Measurements from ENCODE around the gene SH3PXD2A.

Gene SH3PXD2A

DNA sequence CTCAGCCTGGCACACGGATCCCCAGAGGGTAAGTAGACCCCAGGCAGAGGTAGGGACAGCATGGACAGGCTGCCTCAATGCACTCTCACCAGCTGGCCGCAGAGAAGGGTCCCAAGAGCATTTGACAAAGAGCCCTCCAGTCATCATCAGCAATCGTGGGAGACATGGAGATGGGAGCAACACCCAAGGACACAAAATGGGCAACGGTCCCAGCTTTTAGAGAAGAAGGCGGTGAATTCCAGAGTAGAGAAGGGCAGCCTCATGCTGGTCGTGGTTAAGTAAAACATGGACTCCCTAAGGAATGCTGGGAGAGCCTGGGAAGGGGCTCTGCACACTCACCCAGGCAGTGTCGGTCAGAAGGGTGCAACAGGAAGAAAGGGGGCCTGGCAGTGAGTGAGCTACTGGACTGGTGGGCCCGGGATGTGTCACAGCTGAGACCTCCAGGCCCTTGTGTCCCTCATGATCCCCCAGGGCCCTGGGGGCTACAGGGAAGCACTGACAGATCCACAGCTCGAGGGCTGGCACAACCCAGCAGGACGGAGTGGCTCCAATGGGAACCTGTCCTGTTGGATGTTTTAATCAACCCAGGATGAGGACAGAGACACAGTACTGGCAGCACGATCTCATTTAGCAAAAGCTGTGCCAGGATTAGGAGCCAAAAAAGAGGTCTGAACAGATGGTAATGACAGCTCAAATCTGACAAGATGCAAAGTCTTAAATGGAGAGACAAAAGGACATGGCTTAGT, 214.8 kb downstream of the SH3PXD2A start:
- POLR2A ChIA-PET: interaction anchor here (0.6 kb wide), 1 partner anchor 444 kb away, joined by 3 read pairs; no protein-coding TSS in a partner anchor
- TF ChIP-seq, protein P1, sequence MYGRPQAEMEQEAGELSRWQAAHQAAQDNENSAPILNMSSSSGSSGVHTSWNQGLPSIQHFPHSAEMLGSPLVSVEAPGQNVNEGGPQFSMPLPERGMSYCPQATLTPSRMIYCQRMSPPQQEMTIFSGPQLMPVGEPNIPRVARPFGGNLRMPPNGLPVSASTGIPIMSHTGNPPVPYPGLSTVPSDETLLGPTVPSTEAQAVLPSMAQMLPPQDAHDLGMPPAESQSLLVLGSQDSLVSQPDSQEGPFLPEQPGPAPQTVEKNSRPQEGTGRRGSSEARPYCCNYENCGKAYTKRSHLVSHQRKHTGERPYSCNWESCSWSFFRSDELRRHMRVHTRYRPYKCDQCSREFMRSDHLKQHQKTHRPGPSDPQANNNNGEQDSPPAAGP (tag by site-specific recombination; IDR thresholded peaks at IDR 0.05): no peak
- no peak for TF ChIP-seq ZNF514 (tag by site-specific recombination; IDR thresholded peaks at IDR 0.05)
- no peak for TF ChIP-seq ZNF157 (tag by site-specific recombination; IDR thresholded peaks at IDR 0.05)
- TF ChIP-seq ZNF114 (tag by site-specific recombination; IDR thresholded peaks at IDR 0.05): no peak
- no peak for TF ChIP-seq RBAK (tag by site-specific recombination; IDR thresholded peaks at IDR 0.05)
- CTCF ChIA-PET: interaction anchor here (0.8 to 1.5 kb wide), 2 partner anchors 25 to 46 kb away, joined by 3 to 6 read pairs; no protein-coding TSS in a partner anchor
- Histone ChIP-seq H3K4me1 (ENCODE audit: control insufficient read depth, insufficient read depth, low read length) (no peaks in the 10 kb centered on the region; the same call in 1 of the 2 replicates), H3K4me3 (ENCODE audit: low read depth, low read length) (no peak overlapping the region), H3K27ac (ENCODE audit: extremely low read depth, low read depth, low read length) (no peak overlapping the region), H3K36me3 (ENCODE audit: control insufficient read depth in 2 of 2, insufficient read depth in 1 of 2, low read length in 2 of 2) (peaks cover 0 to 80% of the 10 kb centered on the region in 2 experiments; a peak in 1 of 3 replicates), H3K9me3 (ENCODE audit: control insufficient read depth, insufficient read depth, low read depth, low read length) (no peaks in the 10 kb centered on the region)

DNA sequence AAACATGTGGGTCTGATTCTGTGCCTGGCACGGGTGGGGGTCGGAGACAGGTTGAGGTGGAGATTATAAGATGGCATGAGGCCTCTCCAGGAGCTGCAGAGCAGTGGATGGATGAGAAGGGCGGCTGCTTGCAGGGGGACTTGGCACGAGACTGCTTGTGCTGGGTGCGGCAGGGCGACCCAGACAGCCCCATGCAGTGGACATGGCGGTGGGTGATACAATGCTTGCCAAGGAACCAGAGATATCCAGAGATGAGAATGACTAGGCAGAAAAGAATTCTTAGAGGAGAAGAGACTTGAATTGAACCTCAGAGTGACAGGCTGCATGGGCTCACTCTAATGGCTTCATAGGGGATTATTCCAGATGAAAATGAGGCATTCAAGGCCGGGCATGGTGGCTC, 216.4 kb downstream of the SH3PXD2A start:
- H3K4me1 ChIP-seq (ENCODE audit: control insufficient read depth, insufficient read depth, low read length): no peaks in the 10 kb centered on the region; the same call in 1 of the 2 replicates
- H3K27ac ChIP-seq (ENCODE audit: extremely low read depth, low read depth, low read length): no peak overlapping the region
- ChIA-PET CTCF (no interaction called here), POLR2A (no interaction called here)
- TF ChIP-seq ZNF248 (tag by site-specific recombination; IDR thresholded peaks at IDR 0.05) (no peak), OSR2 (tag by site-specific recombination; IDR thresholded peaks at IDR 0.05) (no peak), ZFP69B (tag by site-specific recombination; IDR thresholded peaks at IDR 0.05) (no peak), TRIM28 (IDR thresholded peaks at IDR 0.05; ENCODE audit: borderline replicate concordance, low read length) (no peak), ZNF157 (tag by site-specific recombination; IDR thresholded peaks at IDR 0.05) (no peak), ZBTB17 (tag by site-specific recombination; IDR thresholded peaks at IDR 0.05) (no peak), ZNF221 (tag by site-specific recombination; IDR thresholded peaks at IDR 0.05; ENCODE audit: borderline replicate concordance) (no peak), SCRT2 (tag by site-specific recombination; IDR thresholded peaks at IDR 0.05) (no peak), KLF10 (tag by site-specific recombination; IDR thresholded peaks at IDR 0.05) (no peak), SALL2 (tag by site-specific recombination; IDR thresholded peaks at IDR 0.05; ENCODE audit: borderline replicate concordance) (no peak), ZNF48 (tag by site-specific recombination; IDR thresholded peaks at IDR 0.05) (no peak), GLIS1 (tag by site-specific recombination; IDR thresholded peaks at IDR 0.05) (no peak), ZNF416 (tag by site-specific recombination; IDR thresholded peaks at IDR 0.05) (no peak), ZBTB8A (tag by site-specific recombination; IDR thresholded peaks at IDR 0.05) (no peak), ZNF302 (tag by site-specific recombination; IDR thresholded peaks at IDR 0.05; ENCODE audit: low read depth) (no peak), ZNF324 (tag by site-specific recombination; IDR thresholded peaks at IDR 0.05) (no peak), ZNF341 (tag by site-specific recombination; IDR thresholded peaks at IDR 0.05; ENCODE audit: low read depth) (no peak), ZNF501 (tag by site-specific recombination; IDR thresholded peaks at IDR 0.05) (no peak)
- TF ChIP-seq, protein P2, sequence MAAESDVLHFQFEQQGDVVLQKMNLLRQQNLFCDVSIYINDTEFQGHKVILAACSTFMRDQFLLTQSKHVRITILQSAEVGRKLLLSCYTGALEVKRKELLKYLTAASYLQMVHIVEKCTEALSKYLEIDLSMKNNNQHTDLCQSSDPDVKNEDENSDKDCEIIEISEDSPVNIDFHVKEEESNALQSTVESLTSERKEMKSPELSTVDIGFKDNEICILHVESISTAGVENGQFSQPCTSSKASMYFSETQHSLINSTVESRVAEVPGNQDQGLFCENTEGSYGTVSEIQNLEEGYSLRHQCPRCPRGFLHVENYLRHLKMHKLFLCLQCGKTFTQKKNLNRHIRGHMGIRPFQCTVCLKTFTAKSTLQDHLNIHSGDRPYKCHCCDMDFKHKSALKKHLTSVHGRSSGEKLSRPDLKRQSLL (tag by site-specific recombination; IDR thresholded peaks at IDR 0.05): no peak
- TF ChIP-seq, protein P3, sequence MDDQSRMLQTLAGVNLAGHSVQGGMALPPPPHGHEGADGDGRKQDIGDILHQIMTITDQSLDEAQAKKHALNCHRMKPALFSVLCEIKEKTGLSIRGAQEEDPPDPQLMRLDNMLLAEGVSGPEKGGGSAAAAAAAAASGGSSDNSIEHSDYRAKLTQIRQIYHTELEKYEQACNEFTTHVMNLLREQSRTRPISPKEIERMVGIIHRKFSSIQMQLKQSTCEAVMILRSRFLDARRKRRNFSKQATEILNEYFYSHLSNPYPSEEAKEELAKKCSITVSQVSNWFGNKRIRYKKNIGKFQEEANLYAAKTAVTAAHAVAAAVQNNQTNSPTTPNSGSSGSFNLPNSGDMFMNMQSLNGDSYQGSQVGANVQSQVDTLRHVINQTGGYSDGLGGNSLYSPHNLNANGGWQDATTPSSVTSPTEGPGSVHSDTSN (CRISPR knock-in tag; IDR thresholded peaks at IDR 0.05): no peak
- peaks cover 0 to 85% of the 10 kb centered on the region in 2 experiments; a peak in 1 of 3 replicates for H3K36me3 ChIP-seq (ENCODE audit: control insufficient read depth in 2 of 2, insufficient read depth in 1 of 2, low read length in 2 of 2)
- H3K9me3 ChIP-seq (ENCODE audit: control insufficient read depth, insufficient read depth, low read depth, low read length): no peaks in the 10 kb centered on the region
- H3K4me3 ChIP-seq (ENCODE audit: low read depth, low read length): no peak overlapping the region
